Karpas-422 (cell line): ENCODE measurements around the gene SDSL. TPM values are rescaled to one million over a fixed set of nuclear protein-coding genes. Genes with fewer than 3 reads are reported as not detected.

Experiments used
- DNase-seq: peaks from one replicate; pipeline ENCODE4 v3.0.0-alpha.2; 2015
- H2AFZ ChIP-seq: fragments of 200-600 bp; sonication (generic); 2 replicates; pipeline ENCODE4 v1.6.1; 2014; ENCODE audit warnings: antibody characterized with exemption, low read length, mixed read lengths
- H3K27ac ChIP-seq: fragments of 200-600 bp; sonication (generic); 2 replicates; pipeline ENCODE4 v1.5.1; 2014; ENCODE audit warnings: mild to moderate bottlenecking, low read length, moderate library complexity
- H3K27me3 ChIP-seq: fragments of 200-600 bp; sonication (generic); 2 replicates; pipeline ENCODE4 v1.6.1; 2014; ENCODE audit warnings: low read length, mixed read lengths
- H3K36me3 ChIP-seq: fragments of 200-600 bp; sonication (generic); 2 replicates; pipeline ENCODE4 v1.6.1; 2014; ENCODE audit warnings: low read length, mixed read lengths; ENCODE audit not compliant: insufficient read depth
- H3K4me1 ChIP-seq: fragments of 200-600 bp; sonication (generic); 2 replicates; pipeline ENCODE4 v1.6.1; 2014; ENCODE audit warnings: mild to moderate bottlenecking, low read length, mixed read lengths
- H3K4me2 ChIP-seq: fragments of 200-600 bp; sonication (generic); 2 replicates; pipeline ENCODE4 v1.6.1; 2014; ENCODE audit warnings: low read length, low read depth, mild to moderate bottlenecking; ENCODE audit not compliant: poor library complexity, severe bottlenecking
- H3K4me3 ChIP-seq: fragments of 200-600 bp; sonication (generic); 2 replicates; pipeline ENCODE4 v1.5.1; 2014; ENCODE audit warnings: mild to moderate bottlenecking, antibody characterized with exemption, low read length, mixed read lengths
- H3K79me2 ChIP-seq: fragments of 200-600 bp; sonication (generic); 2 replicates; pipeline ENCODE4 v1.6.1; 2014; ENCODE audit warnings: mild to moderate bottlenecking, low read length, mixed read lengths
- H3K9ac ChIP-seq: fragments of 200-600 bp; sonication (generic); 2 replicates; pipeline ENCODE4 v1.6.0; 2014; ENCODE audit warnings: low read length
- H3K9me2 ChIP-seq: fragments of 200-600 bp; sonication (generic), shearing (Covaris generic); replicated peaks from 2 replicates; pipeline ENCODE4 v1.6.0; 2014; ENCODE audit warnings: mild to moderate bottlenecking, low read length, moderate library complexity; ENCODE audit not compliant: insufficient read depth
- H3K9me3 ChIP-seq: fragments of 300-700, 200-600 bp; sonication (generic); 2 replicates; pipeline ENCODE4 v1.6.1; 2014; ENCODE audit warnings: low read length, mixed read lengths
- H4K20me1 ChIP-seq: fragments of 200-600 bp; sonication (generic); 2 replicates; pipeline ENCODE4 v1.6.1; 2014; ENCODE audit warnings: mild to moderate bottlenecking, antibody characterized with exemption, low read length, low read depth; ENCODE audit not compliant: insufficient read depth
- total RNA-seq: library from RNA; depleted of rRNA; stranded (reverse); fragments of >200 nt; shearing (Covaris generic); gene quantifications from 2 replicates; pipeline ENCODE4 v1.2.3, GENCODE V29; 2014; ENCODE audit warnings: low replicate concordance

The SDSL gene
- total RNA-seq, 1 experiment from 2014 or later: not detected

DNA sequence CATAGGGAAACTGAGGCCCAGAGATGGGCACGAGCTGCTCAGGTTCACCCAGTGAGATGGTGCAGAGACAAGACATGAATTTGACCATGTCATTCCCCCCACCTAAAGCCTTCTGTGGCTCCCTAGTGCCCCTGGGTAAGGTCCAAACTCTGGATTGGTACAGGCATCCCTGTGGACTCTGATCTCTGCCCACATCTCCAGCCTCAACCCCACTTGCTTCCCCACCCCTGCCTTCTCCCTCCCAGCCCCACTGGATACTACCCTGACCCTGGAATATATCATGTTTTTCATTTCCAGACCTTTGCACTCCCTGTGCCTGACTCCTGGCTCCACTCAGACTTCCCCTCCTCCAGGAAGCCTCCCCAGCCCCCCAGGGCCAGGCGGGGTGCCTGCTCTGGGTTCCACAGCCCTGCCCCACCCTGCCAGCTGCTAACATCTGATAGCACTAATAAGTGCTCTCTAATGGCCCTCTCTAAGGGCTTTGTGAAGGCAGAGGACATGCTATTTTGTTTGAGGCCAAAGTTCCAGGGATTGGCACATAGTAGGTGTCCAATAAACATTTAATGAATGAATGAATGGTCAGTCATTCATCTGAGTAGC, 1.1 kb upstream of the SDSL start:
- 0 out of 2 replicates have a peak, but pooled peaks cover 5% of the 10 kb centered on the region for H4K20me1 ChIP-seq
- H3K9ac ChIP-seq: no peak overlapping the region

DNA sequence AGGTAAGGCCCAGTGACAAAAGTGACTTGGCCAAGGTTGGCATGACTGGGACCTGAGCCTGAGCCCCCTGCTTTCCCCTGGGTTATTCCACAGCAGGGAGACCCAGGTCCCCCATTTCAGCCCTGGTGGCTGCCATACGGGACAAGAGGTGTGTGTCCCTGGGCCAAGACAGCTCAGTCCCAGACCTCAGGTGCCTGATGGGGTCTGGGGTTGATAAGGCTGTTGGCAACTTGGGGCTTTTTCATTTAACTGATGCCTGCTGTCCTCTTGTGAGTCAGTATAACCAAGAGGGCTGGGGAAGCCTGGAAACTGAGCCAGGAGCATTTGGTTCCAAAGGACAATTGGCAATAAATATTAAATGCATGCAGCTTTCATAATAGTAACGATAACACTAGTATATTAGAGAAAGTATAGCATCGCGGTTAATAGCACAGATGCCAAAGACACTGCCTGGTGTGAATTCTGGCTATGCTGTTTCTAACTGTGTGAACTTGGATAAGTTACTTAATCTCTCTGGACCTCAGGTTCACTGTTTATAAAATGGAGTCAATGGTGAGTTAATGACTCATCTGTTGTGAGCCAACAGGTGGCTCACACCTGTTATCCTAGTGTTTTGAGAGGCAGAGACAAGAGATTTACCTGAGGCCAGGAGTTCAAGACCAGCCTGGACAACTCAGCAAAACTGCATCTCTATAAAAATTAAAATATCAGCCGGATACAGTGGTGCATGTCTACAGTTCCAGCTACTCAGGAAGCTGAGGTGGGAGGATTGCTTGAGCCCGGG, 898 bp downstream of the SDSL start:
- 0 out of 2 replicates have a peak, but pooled peaks cover 5% of the 10 kb centered on the region for H4K20me1 ChIP-seq
- no peak overlapping the region for H3K9ac ChIP-seq
- no peak overlapping the region for H3K4me2 ChIP-seq
- no peak overlapping the region for H3K4me3 ChIP-seq
- H3K4me1 ChIP-seq: peaks cover 26% of the 10 kb centered on the region
- no peaks in the 10 kb centered on the region for H3K79me2 ChIP-seq
- H3K9me3 ChIP-seq: no peaks in the 10 kb centered on the region
- H3K9me2 ChIP-seq: no peaks in the 10 kb centered on the region
- H3K27me3 ChIP-seq: no peaks in the 10 kb centered on the region
- no peak for DNase-seq
- H3K36me3 ChIP-seq: no peaks in the 10 kb centered on the region
- no peak overlapping the region for H2AFZ ChIP-seq
- H3K27ac ChIP-seq: no peak overlapping the region

More for the DNA sequence above, 1.1 kb upstream of the SDSL start:
- no peaks in the 10 kb centered on the region for H3K27me3 ChIP-seq
- H3K9me3 ChIP-seq: no peaks in the 10 kb centered on the region
- peaks cover 19% of the 10 kb centered on the region for H3K4me1 ChIP-seq
- H2AFZ ChIP-seq: no peak overlapping the region
- no peak overlapping the region for H3K27ac ChIP-seq
- H3K9me2 ChIP-seq: no peaks in the 10 kb centered on the region
- no peaks in the 10 kb centered on the region for H3K36me3 ChIP-seq
- no peak for DNase-seq
- H3K4me3 ChIP-seq: no peak overlapping the region
- no peaks in the 10 kb centered on the region for H3K79me2 ChIP-seq
- H3K4me2 ChIP-seq: no peak overlapping the region

DNA sequence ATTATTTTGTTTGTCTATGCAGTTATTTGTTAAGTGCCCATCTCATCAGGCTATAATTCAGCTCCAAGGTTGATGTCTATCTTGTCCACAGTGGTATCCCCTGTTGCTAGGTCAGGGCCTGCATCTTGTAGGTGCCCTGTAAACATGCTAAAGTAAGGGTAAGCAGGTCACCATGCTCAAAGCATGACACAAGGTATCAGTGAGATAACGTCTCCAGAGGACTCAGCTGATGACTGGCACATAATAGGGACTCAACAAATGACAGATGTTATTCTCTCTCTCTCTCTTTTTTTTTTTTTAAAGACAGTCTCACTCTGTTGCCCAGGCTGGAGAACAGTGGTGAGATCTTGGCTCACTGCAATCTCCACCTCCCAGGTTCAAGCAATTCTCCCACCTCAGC, 2.3 kb downstream of the SDSL start:
- Histone ChIP-seq H3K79me2 (no peaks in the 10 kb centered on the region), H3K36me3 (no peaks in the 10 kb centered on the region), H3K4me2 (no peak overlapping the region), H3K9me2 (no peaks in the 10 kb centered on the region), H3K4me1 (peaks cover 26% of the 10 kb centered on the region), H3K4me3 (no peak overlapping the region), H3K27ac (no peak overlapping the region), H3K27me3 (no peaks in the 10 kb centered on the region), H4K20me1 (0 out of 2 replicates have a peak, but pooled peaks cover 5% of the 10 kb centered on the region), H2AFZ (no peak overlapping the region), H3K9me3 (no peaks in the 10 kb centered on the region), H3K9ac (no peak overlapping the region)
- DNase-seq: no peak

DNA sequence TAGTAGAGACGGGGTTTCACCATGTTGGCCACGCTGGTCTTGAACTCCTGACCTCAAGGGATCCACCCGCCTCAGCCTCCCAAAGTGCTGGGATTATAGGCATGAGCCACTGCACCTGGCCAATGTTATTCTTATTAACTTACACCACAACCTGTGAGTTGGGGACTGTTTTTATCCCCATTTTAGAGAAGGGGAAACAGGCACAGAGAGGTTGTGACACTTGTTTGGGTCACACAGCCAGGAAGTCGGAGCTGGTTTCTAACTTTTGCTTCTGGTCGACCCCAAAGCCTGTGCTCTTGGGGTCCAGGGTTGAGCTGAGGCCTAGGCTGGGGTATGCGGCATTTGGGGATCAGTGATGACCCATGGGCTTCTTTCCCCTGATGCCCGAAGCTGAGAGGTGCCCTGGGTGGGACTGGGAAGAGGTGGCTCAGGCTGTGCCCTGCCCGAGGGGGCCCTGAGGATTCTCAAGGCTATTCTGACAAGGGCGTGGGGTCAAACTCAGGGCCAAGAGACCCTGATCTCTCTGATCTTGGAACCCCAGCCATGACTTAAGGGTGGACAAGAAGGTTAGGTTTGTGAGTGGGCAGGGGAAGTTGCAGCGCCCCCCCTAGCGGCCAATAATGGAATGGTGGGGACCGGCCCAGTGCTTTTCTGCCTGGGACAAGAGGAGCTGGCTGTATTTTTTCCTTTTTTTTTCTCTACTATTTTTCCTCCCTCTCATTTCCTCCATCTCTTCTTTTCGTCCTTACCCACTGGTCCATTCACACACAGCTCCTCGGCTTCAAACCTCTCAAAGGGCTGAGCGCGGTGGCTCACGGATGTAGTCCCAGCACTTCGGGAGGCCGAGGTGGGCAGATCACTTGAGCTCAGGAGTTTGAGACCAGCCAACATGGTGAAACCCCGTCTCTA, 3.0 kb downstream of the SDSL start:
- H3K9me3 ChIP-seq: no peaks in the 10 kb centered on the region
- H2AFZ ChIP-seq: no peak overlapping the region
- H4K20me1 ChIP-seq: 0 out of 2 replicates have a peak, but pooled peaks cover 5% of the 10 kb centered on the region
- H3K27me3 ChIP-seq: no peaks in the 10 kb centered on the region
- H3K9ac ChIP-seq: no peak overlapping the region
- peak; percentile 73 for DNase-seq
- H3K4me1 ChIP-seq: peaks cover 26% of the 10 kb centered on the region
- H3K4me3 ChIP-seq: no peak overlapping the region
- H3K36me3 ChIP-seq: no peaks in the 10 kb centered on the region
- H3K4me2 ChIP-seq: peak overlapping the region; percentile 46
- no peak overlapping the region for H3K27ac ChIP-seq
- no peaks in the 10 kb centered on the region for H3K9me2 ChIP-seq
- H3K79me2 ChIP-seq: no peaks in the 10 kb centered on the region

DNA sequence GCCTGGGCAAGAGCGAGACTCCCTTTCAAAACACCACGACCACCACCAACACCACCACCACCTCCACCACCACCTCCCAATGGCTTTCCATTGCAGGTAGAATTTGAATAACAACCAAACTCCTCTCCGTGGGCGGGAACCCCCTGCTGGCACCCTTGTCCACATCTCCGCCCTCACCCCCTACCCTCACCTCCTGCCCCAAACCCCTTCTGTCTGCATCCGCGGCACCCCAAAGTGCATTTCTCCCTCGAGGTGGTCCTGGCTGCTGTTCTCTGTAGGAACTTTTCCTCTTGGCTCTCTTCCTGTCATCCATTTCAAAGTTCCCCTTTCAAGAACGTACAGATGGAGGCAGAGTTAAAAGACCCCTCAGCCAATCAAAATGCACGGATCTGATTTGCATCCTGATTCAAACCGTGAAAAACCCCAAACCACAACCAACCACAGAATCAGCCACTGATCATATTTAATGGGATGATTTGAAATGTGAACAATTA, 3.8 kb downstream of the SDSL start:
- peak; percentile 86 for DNase-seq
- 0 out of 2 replicates have a peak, but pooled peaks cover 5% of the 10 kb centered on the region for H4K20me1 ChIP-seq

DNA sequence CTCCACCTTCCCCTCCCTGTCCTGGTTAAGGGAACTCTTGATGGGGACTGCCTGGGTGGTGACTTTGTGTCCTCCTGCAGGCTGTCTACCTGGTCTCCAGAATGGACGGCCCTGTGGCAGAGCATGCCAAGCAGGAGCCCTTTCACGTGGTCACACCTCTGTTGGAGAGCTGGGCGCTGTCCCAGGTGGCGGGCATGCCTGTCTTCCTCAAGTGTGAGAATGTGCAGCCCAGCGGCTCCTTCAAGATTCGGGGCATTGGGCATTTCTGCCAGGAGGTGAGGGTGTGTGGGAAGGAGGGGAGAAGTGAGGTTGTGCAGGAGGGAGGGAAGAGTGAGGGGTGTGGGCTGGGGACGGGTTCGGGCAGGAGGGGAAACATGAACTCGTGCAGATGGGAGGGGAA, 5.7 kb downstream of the SDSL start:
- H3K4me3 ChIP-seq: no peak overlapping the region
- H3K27ac ChIP-seq: no peak overlapping the region
- H3K9me2 ChIP-seq: no peaks in the 10 kb centered on the region
- no peak overlapping the region for H3K4me2 ChIP-seq
- no peaks in the 10 kb centered on the region for H3K9me3 ChIP-seq
- no peaks in the 10 kb centered on the region for H3K36me3 ChIP-seq
- no peaks in the 10 kb centered on the region for H3K79me2 ChIP-seq
- no peaks in the 10 kb centered on the region for H3K27me3 ChIP-seq
- no peak for DNase-seq
- no peak overlapping the region for H2AFZ ChIP-seq
- H3K4me1 ChIP-seq: peaks cover 16% of the 10 kb centered on the region
- no peaks in the 10 kb centered on the region for H4K20me1 ChIP-seq
- H3K9ac ChIP-seq: no peak overlapping the region

More for the DNA sequence above, 3.8 kb downstream of the SDSL start:
- Histone ChIP-seq H3K4me3 (no peak overlapping the region), H3K9me3 (no peaks in the 10 kb centered on the region), H2AFZ (no peak overlapping the region), H3K27me3 (no peaks in the 10 kb centered on the region), H3K79me2 (no peaks in the 10 kb centered on the region), H3K36me3 (no peaks in the 10 kb centered on the region), H3K27ac (no peak overlapping the region), H3K4me2 (peak overlapping the region; percentile 46), H3K9me2 (no peaks in the 10 kb centered on the region), H3K9ac (no peak overlapping the region), H3K4me1 (peaks cover 26% of the 10 kb centered on the region)

DNA sequence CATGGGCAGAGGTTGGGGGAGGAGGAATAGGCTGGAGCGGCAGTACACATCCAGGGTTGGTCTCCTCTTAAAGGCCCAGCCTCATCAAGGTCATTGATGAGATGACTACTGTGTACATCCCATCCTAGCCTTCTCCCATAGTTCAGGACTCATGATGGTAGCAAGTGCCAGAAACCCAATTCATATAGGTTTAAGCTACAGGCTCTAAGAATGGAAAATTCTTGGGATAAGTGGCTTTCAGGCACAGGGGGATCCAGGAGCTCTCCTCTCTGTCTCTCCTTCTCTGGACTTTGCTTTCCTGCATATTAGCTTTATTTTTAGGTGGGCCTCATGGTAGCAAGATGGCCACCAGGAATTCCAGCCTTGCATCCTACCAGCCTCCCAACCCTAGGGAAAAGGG, 6.3 kb downstream of the SDSL start:
- no peaks in the 10 kb centered on the region for H3K79me2 ChIP-seq
- DNase-seq: no peak
- no peaks in the 10 kb centered on the region for H4K20me1 ChIP-seq
- H3K4me2 ChIP-seq: no peak overlapping the region
- no peaks in the 10 kb centered on the region for H3K27me3 ChIP-seq
- no peak overlapping the region for H3K27ac ChIP-seq
- no peaks in the 10 kb centered on the region for H3K9me3 ChIP-seq
- no peaks in the 10 kb centered on the region for H3K9me2 ChIP-seq
- no peak overlapping the region for H3K4me3 ChIP-seq
- no peaks in the 10 kb centered on the region for H3K36me3 ChIP-seq
- no peak overlapping the region for H2AFZ ChIP-seq
- no peak overlapping the region for H3K9ac ChIP-seq
- H3K4me1 ChIP-seq: peaks cover 16% of the 10 kb centered on the region

DNA sequence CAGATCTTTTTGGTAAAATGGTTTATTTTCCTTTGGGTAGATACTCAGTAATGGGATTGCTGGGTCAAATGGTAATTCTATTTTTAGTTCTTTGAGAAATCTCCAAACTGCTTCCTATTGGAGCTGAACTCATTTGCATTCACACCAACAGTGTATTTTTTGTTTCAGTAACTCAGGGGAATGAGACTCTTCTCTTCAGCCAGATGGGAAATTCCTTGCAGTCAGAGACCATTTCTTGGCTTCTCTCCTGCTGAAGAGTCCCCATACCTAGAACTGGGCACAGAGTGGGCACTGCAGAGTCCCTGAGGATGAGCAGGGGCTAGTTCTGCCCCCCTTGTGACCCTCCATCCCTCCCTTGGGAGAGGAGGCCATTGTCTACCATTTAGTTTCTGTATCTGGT, 10.8 kb downstream of the SDSL start:
- H3K36me3 ChIP-seq: no peaks in the 10 kb centered on the region
- H3K79me2 ChIP-seq: no peaks in the 10 kb centered on the region
- H2AFZ ChIP-seq: no peak overlapping the region
- no peaks in the 10 kb centered on the region for H3K4me1 ChIP-seq
- H3K4me3 ChIP-seq: no peak overlapping the region
- no peak overlapping the region for H3K9ac ChIP-seq
- no peaks in the 10 kb centered on the region for H3K27me3 ChIP-seq
- no peaks in the 10 kb centered on the region for H3K9me3 ChIP-seq
- no peaks in the 10 kb centered on the region for H4K20me1 ChIP-seq
- H3K9me2 ChIP-seq: no peaks in the 10 kb centered on the region
- no peak overlapping the region for H3K27ac ChIP-seq
- no peak for DNase-seq
- H3K4me2 ChIP-seq: no peak overlapping the region
